VCaP (cell line): ENCODE data around the gene ZFYVE9.
A peak's percentile ranks its signal among the peaks of the same experiment; 100 is the strongest.
"Not testable (repeated sequence)": the region's sequence is repeated elsewhere in the genome, so short reads cannot be mapped to it uniquely, and the experiment has no call there.

ENCODE experiments used
- H3K27ac ChIP-seq: fragments of 450-650 bp; 2 replicates; pipeline ENCODE4 v1.5.1; 2017
- CTCF ChIP-seq: fragments of 450-650 bp; conservative IDR thresholded peaks from 2 replicates; pipeline ENCODE4 v1.5.1; 2017; ENCODE audit warnings: mild to moderate bottlenecking, moderate library complexity

Gene ZFYVE9

GRCh38 chr1:52141513-52142219 is at the start of gene ZFYVE9:
ZFYVE9 (plus strand) TSS chr1:52142089; CDS start chr1:52233207, 91,118 bp downstream.
- peak; percentile 88 for TF ChIP-seq CTCF
- peak within 1 kb of the TSS; percentile 98 for H3K27ac ChIP-seq

- H3K27ac ChIP-seq: not testable (repeated sequence)
Observed at GRCh38 chr1:52094300-52094699, 47.6 kb upstream of the ZFYVE9 start.

GRCh38 chr1:52096216-52096615 is 45.7 kb upstream of the ZFYVE9 start:
- no peak overlapping the region for H3K27ac ChIP-seq
- TF ChIP-seq CTCF: no peak

- TF ChIP-seq CTCF: no peak
- no peak overlapping the region for H3K27ac ChIP-seq
Observed at GRCh38 chr1:52098139-52098871, 43.6 kb upstream of the ZFYVE9 start.

GRCh38 chr1:52102336-52103013 is 39.4 kb upstream of the ZFYVE9 start:
- H3K27ac ChIP-seq: no peak overlapping the region
- no peak for TF ChIP-seq CTCF

GRCh38 chr1:52111492-52111891 is 30.4 kb upstream of the ZFYVE9 start:
- H3K27ac ChIP-seq: no peak overlapping the region
- no peak for TF ChIP-seq CTCF

- no peak overlapping the region for H3K27ac ChIP-seq
- TF ChIP-seq CTCF: no peak
Observed at GRCh38 chr1:52112489-52112888, 29.4 kb upstream of the ZFYVE9 start.
